Measurements from ENCODE around the gene MRPS27.
"Not testable (repeated sequence)": the region's sequence is repeated elsewhere in the genome, so short reads cannot be mapped to it uniquely, and the experiment has no call there.

MRPS27 gene

GRCh38 chr5:72351376-72351775 lies 31.3 kb upstream of the MRPS27 start:
- Mint-ChIP-seq H3K27me3 (no peaks in the 10 kb centered on the region), H3K27ac (no peak overlapping the region), H3K4me3 (no peak overlapping the region), H3K36me3 (peaks cover 6% of the 10 kb centered on the region), H3K9me3 (no peaks in the 10 kb centered on the region), H3K4me1 (peaks cover 12% of the 10 kb centered on the region)
- DNase-seq = no peak
- CTCF ChIA-PET = no interaction called here

- H3K27ac Mint-ChIP-seq = no peak overlapping the region
- H3K9me3 Mint-ChIP-seq = no peaks in the 10 kb centered on the region
- peaks cover 12% of the 10 kb centered on the region for H3K4me1 Mint-ChIP-seq
- H3K27me3 Mint-ChIP-seq = no peaks in the 10 kb centered on the region
- CTCF ChIA-PET = no interaction called here
- peaks cover 26% of the 10 kb centered on the region for H3K36me3 Mint-ChIP-seq
- no peak overlapping the region for H3K4me3 Mint-ChIP-seq
- DNase-seq = no peak
Measured at GRCh38 chr5:72347801-72348308, 27.8 kb upstream of the MRPS27 start.

- H3K27me3 Mint-ChIP-seq = no peaks in the 10 kb centered on the region
- DNase-seq = no peak
- peaks cover 12% of the 10 kb centered on the region for H3K4me1 Mint-ChIP-seq
- H3K27ac Mint-ChIP-seq = no peak overlapping the region
- peaks cover 24% of the 10 kb centered on the region for H3K36me3 Mint-ChIP-seq
- H3K4me3 Mint-ChIP-seq = no peak overlapping the region
- CTCF ChIA-PET = no interaction called here
- H3K9me3 Mint-ChIP-seq = no peaks in the 10 kb centered on the region
Measured at GRCh38 chr5:72346398-72346797, 26.4 kb upstream of the MRPS27 start.

- peaks cover 21% of the 10 kb centered on the region for H3K36me3 Mint-ChIP-seq
- DNase-seq = no peak
- no peak overlapping the region for H3K4me3 Mint-ChIP-seq
- no peaks in the 10 kb centered on the region for H3K9me3 Mint-ChIP-seq
- CTCF ChIA-PET = interaction anchor here (0.9 to 1.2 kb wide), 3 partner anchors 12 to 30 kb away, joined by 3 to 4 read pairs (median 3); no protein-coding TSS in a partner anchor
- H3K4me1 Mint-ChIP-seq = no peaks in the 10 kb centered on the region
- no peaks in the 10 kb centered on the region for H3K27me3 Mint-ChIP-seq
- no peak overlapping the region for H3K27ac Mint-ChIP-seq
Measured at GRCh38 chr5:72338689-72339209, 18.7 kb upstream of the MRPS27 start.

- no peak for DNase-seq
- no peak overlapping the region for H3K27ac Mint-ChIP-seq
- H3K9me3 Mint-ChIP-seq = no peaks in the 10 kb centered on the region
- peaks cover 18% of the 10 kb centered on the region for H3K36me3 Mint-ChIP-seq
- no peaks in the 10 kb centered on the region for H3K4me1 Mint-ChIP-seq
- H3K4me3 Mint-ChIP-seq = no peak overlapping the region
- H3K27me3 Mint-ChIP-seq = no peaks in the 10 kb centered on the region
- CTCF ChIA-PET = no interaction called here
Measured at GRCh38 chr5:72337159-72337558, 17.1 kb upstream of the MRPS27 start.

- Mint-ChIP-seq H3K9me3 (no peaks in the 10 kb centered on the region), H3K4me3 (no peak overlapping the region), H3K36me3 (peaks cover 32% of the 10 kb centered on the region), H3K27me3 (no peaks in the 10 kb centered on the region), H3K4me1 (no peaks in the 10 kb centered on the region), H3K27ac (no peak overlapping the region)
- CTCF ChIA-PET = no interaction called here
- DNase-seq = no peak
Measured at GRCh38 chr5:72330712-72331111, 10.7 kb upstream of the MRPS27 start.

GRCh38 chr5:72328172-72328571 lies 8.1 kb upstream of the MRPS27 start:
- Mint-ChIP-seq H3K36me3 (peaks cover 42% of the 10 kb centered on the region), H3K27me3 (no peaks in the 10 kb centered on the region), H3K9me3 (no peaks in the 10 kb centered on the region), H3K4me3 (no peak overlapping the region), H3K27ac (no peak overlapping the region), H3K4me1 (peaks cover 9% of the 10 kb centered on the region)
- CTCF ChIA-PET = no interaction called here
- DNase-seq = no peak

GRCh38 chr5:72326306-72326649 lies 6.2 kb upstream of the MRPS27 start:
- Mint-ChIP-seq H3K9me3 (no peaks in the 10 kb centered on the region), H3K36me3 (peaks cover 41% of the 10 kb centered on the region), H3K27me3 (no peaks in the 10 kb centered on the region), H3K27ac (no peak overlapping the region), H3K4me1 (peaks cover 20% of the 10 kb centered on the region), H3K4me3 (no peak overlapping the region)
- DNase-seq = no peak
- CTCF ChIA-PET = no interaction called here

GRCh38 chr5:72325566-72326305 lies 5.7 kb upstream of the MRPS27 start:
- Mint-ChIP-seq H3K9me3 (no peaks in the 10 kb centered on the region), H3K36me3 (peaks cover 37% of the 10 kb centered on the region), H3K27ac (no peak overlapping the region), H3K27me3 (no peaks in the 10 kb centered on the region), H3K4me1 (peaks cover 25% of the 10 kb centered on the region), H3K4me3 (no peak overlapping the region)
- DNase-seq = no peak
- CTCF ChIA-PET = no interaction called here

GRCh38 chr5:72324189-72324825 lies 4.3 kb upstream of the MRPS27 start:
- Mint-ChIP-seq H3K27me3 (no peaks in the 10 kb centered on the region), H3K36me3 (peaks cover 32% of the 10 kb centered on the region), H3K4me3 (no peak overlapping the region), H3K27ac (no peak overlapping the region), H3K9me3 (no peaks in the 10 kb centered on the region), H3K4me1 (peaks cover 33% of the 10 kb centered on the region)
- DNase-seq = no peak
- CTCF ChIA-PET = no interaction called here

- Mint-ChIP-seq H3K4me3 (peak overlapping the region; percentile 93), H3K27ac (peak overlapping the region; percentile 84), H3K36me3 (peaks cover 28% of the 10 kb centered on the region), H3K4me1 (peaks cover 66% of the 10 kb centered on the region)
- DNase-seq = peak; percentile 42
- not testable (repeated sequence) for H3K27me3 Mint-ChIP-seq, H3K9me3 Mint-ChIP-seq
- CTCF ChIA-PET = interaction anchor here (0.6 to 1.2 kb wide), 2 partner anchors 11 to 35 kb away, joined by 3 to 5 read pairs; no protein-coding TSS in a partner anchor
Measured at GRCh38 chr5:72319435-72319975, 535 bp downstream of the MRPS27 start.

GRCh38 chr5:72314571-72315172 lies 5.4 kb downstream of the MRPS27 start:
- peaks cover 39% of the 10 kb centered on the region for H3K4me1 Mint-ChIP-seq
- H3K36me3 Mint-ChIP-seq = peaks cover 37% of the 10 kb centered on the region

GRCh38 chr5:72313141-72313540 lies 6.9 kb downstream of the MRPS27 start:
- peaks cover 39% of the 10 kb centered on the region for H3K4me1 Mint-ChIP-seq
- no peak overlapping the region for H3K4me3 Mint-ChIP-seq
- H3K36me3 Mint-ChIP-seq = peaks cover 36% of the 10 kb centered on the region
- no peak overlapping the region for H3K27ac Mint-ChIP-seq
- CTCF ChIA-PET = no interaction called here
- no peaks in the 10 kb centered on the region for H3K9me3 Mint-ChIP-seq
- DNase-seq = no peak
- no peaks in the 10 kb centered on the region for H3K27me3 Mint-ChIP-seq

More at GRCh38 chr5:72314571-72315172, 5.4 kb downstream of the MRPS27 start:
- no peaks in the 10 kb centered on the region for H3K27me3 Mint-ChIP-seq
- CTCF ChIA-PET = no interaction called here
- no peak for DNase-seq
- H3K4me3 Mint-ChIP-seq = no peak overlapping the region
- no peaks in the 10 kb centered on the region for H3K9me3 Mint-ChIP-seq
- no peak overlapping the region for H3K27ac Mint-ChIP-seq

GRCh38 chr5:72308853-72309191 lies 11.2 kb downstream of the MRPS27 start:
- peak overlapping the region; percentile 82 for H3K4me3 Mint-ChIP-seq
- DNase-seq = no peak
- CTCF ChIA-PET = interaction anchor here (0.9 to 1.5 kb wide), 11 partner anchors 9 to 526 kb away, joined by 3 to 6 read pairs (median 4); partner anchors contain the start of genes MRPS27 and PTCD2
- no peaks in the 10 kb centered on the region for H3K9me3 Mint-ChIP-seq
- peaks cover 41% of the 10 kb centered on the region for H3K4me1 Mint-ChIP-seq
- peak overlapping the region; percentile 95 for H3K27ac Mint-ChIP-seq
- no peaks in the 10 kb centered on the region for H3K27me3 Mint-ChIP-seq
- peaks cover 27% of the 10 kb centered on the region for H3K36me3 Mint-ChIP-seq

Measured in activated naive CD4-positive, alpha-beta T cell treated with anti-CD3 and anti-CD28 coated beads, Interleukin-2, amount 10 ng/mL, durations not matched to agents 7 days and 5 days (primary cell).